Measurements from ENCODE around the gene DYNC1H1.

The DYNC1H1 gene

GRCh38 chr14:102085488-102085887, 121.1 kb downstream of the DYNC1H1 start:
- no peaks in the 10 kb centered on the region for H3K27me3 ChIP-seq (ENCODE audit: control insufficient read depth, insufficient read depth, low read length)
- H3K4me1 ChIP-seq (ENCODE audit: control insufficient read depth, insufficient read depth, low read length), result peaks cover 15% of the 10 kb centered on the region
- peak overlapping the region; percentile 98 for H3K4me3 ChIP-seq (ENCODE audit: low read depth, low read length)
- H3K9me3 ChIP-seq (ENCODE audit: control insufficient read depth, insufficient read depth, low read length), result no peaks in the 10 kb centered on the region
- peak overlapping the region; percentile 93; the same call in 1 of the 2 replicates for H3K9ac ChIP-seq (ENCODE audit: low read depth, low read length)
- peak overlapping the region; percentile 17 for H3K27ac ChIP-seq (ENCODE audit: low read depth, low read length)
- peaks cover 57% of the 10 kb centered on the region for H3K36me3 ChIP-seq (ENCODE audit: control insufficient read depth, insufficient read depth, low read length)

DNA sequence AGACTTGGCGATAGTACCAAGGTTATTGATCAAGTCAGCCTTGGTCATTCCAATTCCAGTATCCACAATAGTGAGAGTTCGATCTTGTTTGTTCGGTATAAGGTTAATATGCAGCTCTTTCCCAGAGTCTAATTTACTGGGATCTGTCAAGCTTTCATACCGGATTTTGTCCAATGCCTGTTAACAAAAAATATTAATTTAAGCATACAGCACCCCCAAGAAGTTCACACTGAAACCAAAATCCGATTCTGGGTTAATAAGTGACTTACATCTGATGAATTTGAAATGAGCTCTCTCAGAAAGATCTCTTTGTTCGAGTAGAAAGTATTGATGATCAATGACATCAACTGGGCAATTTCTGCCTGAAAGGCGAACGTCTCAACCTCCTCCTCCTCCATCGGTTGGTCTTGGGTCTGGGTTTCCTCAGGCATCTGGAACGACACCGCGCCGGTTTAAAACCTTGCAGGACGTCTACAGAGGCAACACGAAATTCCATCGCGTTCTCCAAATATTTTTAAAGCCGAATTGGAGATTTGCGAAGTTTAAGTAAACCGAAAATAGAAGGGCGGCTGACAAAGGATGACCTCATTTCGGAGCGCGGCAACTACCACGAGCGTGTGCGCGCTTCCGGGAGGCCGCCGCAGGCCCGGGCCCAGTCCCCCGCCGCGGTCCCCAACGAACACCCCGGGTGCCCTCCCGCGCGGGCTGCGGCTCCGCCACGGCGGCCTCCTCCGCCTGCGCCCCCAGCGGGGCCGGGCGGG, 121.8 kb downstream of the DYNC1H1 start:
- peak overlapping the region; percentile 94 for H3K27ac ChIP-seq (ENCODE audit: low read depth, low read length)
- H3K9ac ChIP-seq (ENCODE audit: low read depth, low read length), result peak overlapping the region; percentile 93
- peak overlapping the region; percentile 98 for H3K4me3 ChIP-seq (ENCODE audit: low read depth, low read length)
- H3K9me3 ChIP-seq (ENCODE audit: control insufficient read depth, insufficient read depth, low read length), result no peaks in the 10 kb centered on the region
- peaks cover 50% of the 10 kb centered on the region for H3K36me3 ChIP-seq (ENCODE audit: control insufficient read depth, insufficient read depth, low read length)
- no peaks in the 10 kb centered on the region for H3K27me3 ChIP-seq (ENCODE audit: control insufficient read depth, insufficient read depth, low read length)
- H3K4me1 ChIP-seq (ENCODE audit: control insufficient read depth, insufficient read depth, low read length), result peaks cover 15% of the 10 kb centered on the region

- Histone ChIP-seq H3K36me3 (ENCODE audit: control insufficient read depth, insufficient read depth, low read length) (peaks cover 45% of the 10 kb centered on the region), H3K9me3 (ENCODE audit: control insufficient read depth, insufficient read depth, low read length) (no peaks in the 10 kb centered on the region), H3K4me1 (ENCODE audit: control insufficient read depth, insufficient read depth, low read length) (peaks cover 15% of the 10 kb centered on the region), H3K4me3 (ENCODE audit: low read depth, low read length) (peak overlapping the region; percentile 98), H3K27me3 (ENCODE audit: control insufficient read depth, insufficient read depth, low read length) (no peaks in the 10 kb centered on the region), H3K27ac (ENCODE audit: low read depth, low read length) (peak overlapping the region; percentile 94), H3K9ac (ENCODE audit: low read depth, low read length) (peak overlapping the region; percentile 93)
These were observed 122.3 kb downstream of the DYNC1H1 start for GRCh38 chr14:102086709-102086971.

- H3K4me3 ChIP-seq (ENCODE audit: low read depth, low read length), result peak within 1 kb of the TSS; percentile 98
- H3K27ac ChIP-seq (ENCODE audit: low read depth, low read length), result peak within 1 kb of the TSS; percentile 97
- no peaks in the 10 kb centered on the region for H3K27me3 ChIP-seq (ENCODE audit: control insufficient read depth, insufficient read depth, low read length)
- H3K36me3 ChIP-seq (ENCODE audit: control insufficient read depth, insufficient read depth, low read length), result peaks cover 40% of the 10 kb centered on the region
- no peaks in the 10 kb centered on the region for H3K9me3 ChIP-seq (ENCODE audit: control insufficient read depth, insufficient read depth, low read length)
- H3K4me1 ChIP-seq (ENCODE audit: control insufficient read depth, insufficient read depth, low read length), result peaks cover 15% of the 10 kb centered on the region
- H3K9ac ChIP-seq (ENCODE audit: low read depth, low read length), result peak within 1 kb of the TSS; percentile 93
These were observed 122.8 kb downstream of the DYNC1H1 start, which contains the start of gene HSP90AA1 for GRCh38 chr14:102086972-102087761. HSP90AA1 (minus strand) TSS chr14:102087044; CDS start chr14:102086378, 666 bp downstream.

DNA sequence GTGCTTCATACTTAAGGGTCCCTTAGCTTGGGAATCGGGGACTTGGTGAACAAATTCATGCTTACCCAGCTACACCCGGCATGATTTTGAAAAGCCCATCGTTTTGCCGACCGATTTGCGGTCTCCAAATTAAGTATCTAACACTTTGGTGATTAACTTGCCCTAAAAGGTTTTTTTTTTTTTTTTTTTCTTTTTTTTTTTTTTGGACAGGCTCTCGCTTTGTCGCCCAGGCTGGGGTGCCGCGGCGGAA, 123.3 kb downstream of the DYNC1H1 start:
- Histone ChIP-seq H3K9ac (ENCODE audit: low read depth, low read length) (peak overlapping the region; percentile 82), H3K27ac (ENCODE audit: low read depth, low read length) (peak overlapping the region; percentile 97), H3K9me3 (ENCODE audit: control insufficient read depth, insufficient read depth, low read length) (no peaks in the 10 kb centered on the region), H3K27me3 (ENCODE audit: control insufficient read depth, insufficient read depth, low read length) (no peaks in the 10 kb centered on the region), H3K36me3 (ENCODE audit: control insufficient read depth, insufficient read depth, low read length) (peaks cover 35% of the 10 kb centered on the region), H3K4me3 (ENCODE audit: low read depth, low read length) (peak overlapping the region; percentile 98), H3K4me1 (ENCODE audit: control insufficient read depth, insufficient read depth, low read length) (peaks cover 15% of the 10 kb centered on the region)

- H3K27ac ChIP-seq (ENCODE audit: low read depth, low read length), result peak overlapping the region; percentile 97
These were observed 123.8 kb downstream of the DYNC1H1 start for GRCh38 chr14:102088012-102088792.

DNA sequence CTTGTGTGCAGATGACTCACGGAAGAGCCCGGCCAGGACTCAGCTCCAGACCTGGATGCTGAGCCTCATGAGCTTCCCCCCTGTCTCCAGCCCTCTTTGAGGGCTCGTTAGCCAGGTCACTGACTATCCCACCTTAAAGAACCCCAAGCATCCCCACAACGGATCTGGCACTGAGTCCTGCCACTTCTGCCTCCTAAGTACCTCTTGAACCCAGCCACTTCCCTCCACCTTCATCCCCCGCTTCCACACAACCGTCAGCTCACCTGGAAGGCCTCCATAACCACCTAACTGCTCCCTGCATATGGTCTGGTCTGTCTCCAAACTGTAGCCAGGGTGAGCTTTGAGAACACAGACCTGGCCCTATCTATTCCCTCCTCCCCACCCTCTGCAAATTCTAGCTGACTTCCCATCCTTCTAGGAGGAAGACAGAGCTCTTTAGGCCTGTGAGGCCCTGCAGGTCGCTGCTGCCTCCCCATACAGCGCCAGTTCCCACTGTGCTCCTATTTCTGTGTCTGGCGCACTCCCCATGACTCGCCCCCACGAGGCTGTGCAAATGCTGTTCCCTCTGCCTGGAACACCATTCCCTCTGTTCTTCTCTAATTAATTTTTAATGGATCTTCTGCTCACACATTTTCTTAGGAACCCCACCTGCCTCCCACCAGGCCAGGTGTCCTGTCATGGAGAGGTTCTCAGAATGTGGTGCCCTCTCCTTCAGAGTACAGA, 125.4 kb downstream of the DYNC1H1 start:
- peaks cover 13% of the 10 kb centered on the region for H3K4me1 ChIP-seq (ENCODE audit: control insufficient read depth, insufficient read depth, low read length)
- H3K27me3 ChIP-seq (ENCODE audit: control insufficient read depth, insufficient read depth, low read length), result no peaks in the 10 kb centered on the region
- no peak overlapping the region for H3K9ac ChIP-seq (ENCODE audit: low read depth, low read length)
- no peaks in the 10 kb centered on the region for H3K9me3 ChIP-seq (ENCODE audit: control insufficient read depth, insufficient read depth, low read length)
- H3K4me3 ChIP-seq (ENCODE audit: low read depth, low read length), result no peak overlapping the region
- H3K36me3 ChIP-seq (ENCODE audit: control insufficient read depth, insufficient read depth, low read length), result peaks cover 14% of the 10 kb centered on the region
- H3K27ac ChIP-seq (ENCODE audit: low read depth, low read length), result no peak overlapping the region

More at GRCh38 chr14:102088012-102088792, 123.8 kb downstream of the DYNC1H1 start:
- Histone ChIP-seq H3K4me1 (ENCODE audit: control insufficient read depth, insufficient read depth, low read length) (peaks cover 15% of the 10 kb centered on the region), H3K27me3 (ENCODE audit: control insufficient read depth, insufficient read depth, low read length) (no peaks in the 10 kb centered on the region), H3K9me3 (ENCODE audit: control insufficient read depth, insufficient read depth, low read length) (no peaks in the 10 kb centered on the region), H3K9ac (ENCODE audit: low read depth, low read length) (peak overlapping the region; percentile 82), H3K4me3 (ENCODE audit: low read depth, low read length) (peak overlapping the region; percentile 98), H3K36me3 (ENCODE audit: control insufficient read depth, insufficient read depth, low read length) (peaks cover 30% of the 10 kb centered on the region)

GRCh38 chr14:102090713-102091112, 126.3 kb downstream of the DYNC1H1 start:
- peaks cover 5% of the 10 kb centered on the region for H3K36me3 ChIP-seq (ENCODE audit: control insufficient read depth, insufficient read depth, low read length)
- H3K27ac ChIP-seq (ENCODE audit: low read depth, low read length), result no peak overlapping the region
- H3K9me3 ChIP-seq (ENCODE audit: control insufficient read depth, insufficient read depth, low read length), result no peaks in the 10 kb centered on the region
- H3K4me1 ChIP-seq (ENCODE audit: control insufficient read depth, insufficient read depth, low read length), result peaks cover 11% of the 10 kb centered on the region
- H3K9ac ChIP-seq (ENCODE audit: low read depth, low read length), result no peak overlapping the region
- no peaks in the 10 kb centered on the region for H3K27me3 ChIP-seq (ENCODE audit: control insufficient read depth, insufficient read depth, low read length)
- no peak overlapping the region for H3K4me3 ChIP-seq (ENCODE audit: low read depth, low read length)

DNA sequence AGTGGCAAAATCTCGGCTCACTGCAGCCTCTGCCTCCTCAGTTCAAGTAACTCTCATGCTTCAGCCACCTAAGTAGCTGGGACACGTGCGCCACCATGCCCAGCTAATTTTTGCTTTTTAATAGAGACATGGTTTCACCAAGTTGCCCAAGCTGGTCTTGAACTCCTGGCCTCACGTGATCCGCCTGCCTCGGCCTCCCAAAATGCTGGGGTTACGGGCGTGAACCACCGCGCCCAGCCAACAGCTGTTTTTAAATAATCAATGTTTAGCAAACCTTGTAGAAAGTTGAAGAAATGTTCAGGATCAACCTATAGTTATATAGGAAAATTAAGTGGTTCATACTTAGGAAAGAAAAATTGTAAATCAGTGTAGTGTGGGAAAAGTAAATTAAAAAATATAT, 128.4 kb downstream of the DYNC1H1 start:
- Histone ChIP-seq H3K9ac (ENCODE audit: low read depth, low read length) (no peak overlapping the region), H3K27me3 (ENCODE audit: control insufficient read depth, insufficient read depth, low read length) (no peaks in the 10 kb centered on the region), H3K36me3 (ENCODE audit: control insufficient read depth, insufficient read depth, low read length) (no peaks in the 10 kb centered on the region), H3K9me3 (ENCODE audit: control insufficient read depth, insufficient read depth, low read length) (no peaks in the 10 kb centered on the region), H3K4me1 (ENCODE audit: control insufficient read depth, insufficient read depth, low read length) (peaks cover 16% of the 10 kb centered on the region), H3K27ac (ENCODE audit: low read depth, low read length) (no peak overlapping the region), H3K4me3 (ENCODE audit: low read depth, low read length) (no peak overlapping the region)

- H3K36me3 ChIP-seq (ENCODE audit: control insufficient read depth, insufficient read depth, low read length), result no peaks in the 10 kb centered on the region
- no peak overlapping the region for H3K27ac ChIP-seq (ENCODE audit: low read depth, low read length)
- H3K27me3 ChIP-seq (ENCODE audit: control insufficient read depth, insufficient read depth, low read length), result no peaks in the 10 kb centered on the region
- H3K9me3 ChIP-seq (ENCODE audit: control insufficient read depth, insufficient read depth, low read length), result no peaks in the 10 kb centered on the region
- no peak overlapping the region for H3K9ac ChIP-seq (ENCODE audit: low read depth, low read length)
- H3K4me1 ChIP-seq (ENCODE audit: control insufficient read depth, insufficient read depth, low read length), result peaks cover 8% of the 10 kb centered on the region
- H3K4me3 ChIP-seq (ENCODE audit: low read depth, low read length), result no peak overlapping the region
These were observed 129.7 kb downstream of the DYNC1H1 start for GRCh38 chr14:102094101-102094500.

All from HUES48 (cell line).